H1 (cell line): ENCODE results near the gene RDH5. TPM values are rescaled to one million over a fixed set of nuclear protein-coding genes. Genes with fewer than 3 reads are reported as not detected.

Experiments used
- CTCF ChIP-seq, 3 experiments: IDR thresholded peaks; 1 replicate in 2 of 3; 2 replicates in 1 of 3; pipeline versions ENCODE4 v1.5.1 to v1.6.1; 2011; ENCODE audit warnings: low read length in 3 of 3, mild to moderate bottlenecking in 3 of 3, inconsistent platforms in 2 of 3, low read depth in 1 of 3, moderate library complexity in 1 of 3; ENCODE audit not compliant: insufficient read depth in 1 of 3; ENCODE audit errors: control extremely low read depth in 1 of 3
- polyA plus RNA-seq, 7 experiments: library from polyadenylated mRNA; depleted of rRNA in 3 of 7; stranded (reverse) in 5 of 7; unstranded in 2 of 7; fragments of >200 nt in 5 of 7; fragments of 200-250 nt in 2 of 7; gene quantifications; 1 replicate in 5 of 7; 2 replicates in 1 of 7; 4 replicates in 1 of 7; pipeline versions ENCODE4 v1.2.1 to v1.2.3, GENCODE V29; 2011 to 2013; ENCODE audit warnings: missing spikeins in 2 of 7, mixed read lengths in 2 of 7
- total RNA-seq: library from RNA; stranded (reverse); fragmentation: NEBNext Ultra II Directional; extraction: Animal tissue kit (Norgen Biotek cat#: 25700); gene quantifications from 2 replicates; pipeline ENCODE4 v1.2.1, GENCODE V29; 2021
- TF ChIP-seq, protein P1 (sequence below): IDR thresholded peaks from 2 replicates; pipeline ENCODE4 v1.6.1; 2011; ENCODE audit warnings: low read depth, mild to moderate bottlenecking, low read length; ENCODE audit not compliant: insufficient read depth

Gene RDH5
- total and polyA plus RNA-seq, 2 of the 8 experiments (the other 6 are each of a cell fraction or from before 2014, with no cell fraction given) = 4.2 to 6.0 TPM

GRCh38 chr12:55686366-55687010, 33.7 kb upstream of the RDH5 start (continued):
- TF ChIP-seq, protein P1, sequence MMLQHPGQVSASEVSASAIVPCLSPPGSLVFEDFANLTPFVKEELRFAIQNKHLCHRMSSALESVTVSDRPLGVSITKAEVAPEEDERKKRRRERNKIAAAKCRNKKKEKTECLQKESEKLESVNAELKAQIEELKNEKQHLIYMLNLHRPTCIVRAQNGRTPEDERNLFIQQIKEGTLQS = no peak
- no peak for TF ChIP-seq CTCF (IDR thresholded peaks at IDR 0.05; ENCODE audit: control extremely low read depth in 1 of 3, insufficient read depth in 1 of 3, low read depth in 1 of 3, low read length in 3 of 3)
